Measurements from ENCODE around the gene HS6ST2.

HS6ST2 gene

GRCh38 chrX:132590350-132591026, 367.9 kb downstream of the HS6ST2 start:
- FAIRE-seq (no peak), DNase-seq (ENCODE audit: insufficient read length, low spot score) (no peak)
- no peak for TF ChIP-seq POLR2A (IDR thresholded peaks at IDR 0.05; ENCODE audit: low read depth, low read length)

GRCh38 chrX:132584936-132585335, 373.5 kb downstream of the HS6ST2 start:
- FAIRE-seq (no peak), DNase-seq (ENCODE audit: insufficient read length, low spot score) (no peak)
- TF ChIP-seq POLR2A (IDR thresholded peaks at IDR 0.05; ENCODE audit: low read depth, low read length) = no peak

GRCh38 chrX:132576939-132577338, 381.5 kb downstream of the HS6ST2 start:
- no peak for FAIRE-seq
- TF ChIP-seq POLR2A (IDR thresholded peaks at IDR 0.05; ENCODE audit: low read depth, low read length) = no peak
- DNase-seq (ENCODE audit: insufficient read length, low spot score) = no peak
